Measurements from ENCODE around the gene ZNF749. TPM values are rescaled to one million over a fixed set of nuclear protein-coding genes. Genes with fewer than 3 reads are reported as not detected.

ZNF749 gene
- 6.8 and 7.0 TPM in 2 replicates for total RNA-seq

GRCh38 chr19:57435062-57435978 is at the start of gene ZNF749:
Gene ZNF749, plus strand, starts transcription at chr19:57435325. Its CDS starts 254 bp downstream, at chr19:57435579.

GRCh38 chr19:57389730-57390598 is 45.2 kb upstream of the ZNF749 start, which contains the start of gene ZNF548:
Gene ZNF548, plus strand, starts transcription at chr19:57389854. Its CDS starts 246 bp downstream, at chr19:57390100.

GRCh38 chr19:57410877-57411671 is 24.1 kb upstream of the ZNF749 start, which contains the start of gene ZNF17:
Gene ZNF17, plus strand, starts transcription at chr19:57411161. Its CDS starts 2,455 bp downstream, at chr19:57413616.

GRCh38 chr19:57477191-57478008 is 42.3 kb downstream of the ZNF749 start, which contains the start of gene ZNF772:
Gene ZNF772, minus strand, starts transcription at chr19:57477566. Its CDS starts 257 bp downstream, at chr19:57477309.

GRCh38 chr19:57487477-57488298 is 52.6 kb downstream of the ZNF749 start, which contains the start of gene ZNF419:
Gene ZNF419, plus strand, starts transcription at chr19:57487750. Its CDS starts 201 bp downstream, at chr19:57487951.

Small RNA genes within 50 kb of the gene (small RNA-seq; reads per million reads assigned to genes)
- gene VN1R107P, result not detected

Other genes with a start within 250 kb of the ZNF749 start
- gene ZNF264, start 243.8 kb upstream of the ZNF749 start, total RNA-seq, result 19.9 and 29.1 TPM in 2 replicates
- gene AURKC, start 204.3 kb upstream of the ZNF749 start, total RNA-seq, result 0.26 and 0.32 TPM in 2 replicates
- gene ZNF805, start 194.7 kb upstream of the ZNF749 start, total RNA-seq, result 24.6 and 26.7 TPM in 2 replicates
- 69.6 and 86.0 TPM in 2 replicates for gene ZNF460, start 154.8 kb upstream of the ZNF749 start, total RNA-seq
- 8.6 and 12.4 TPM in 2 replicates for gene ZNF543, start 114.9 kb upstream of the ZNF749 start, total RNA-seq
- gene ZNF304, start 84.1 kb upstream of the ZNF749 start, total RNA-seq, result 9.1 and 12.9 TPM in 2 replicates
- gene TRAPPC2B, start 71.8 kb upstream of the ZNF749 start, total RNA-seq, result 8.0 and 12.9 TPM in 2 replicates
- 3.5 and 4.6 TPM in 2 replicates for gene ZNF547, start 71.8 kb upstream of the ZNF749 start, total RNA-seq
- gene ZNF548, start 45.5 kb upstream of the ZNF749 start, total RNA-seq, result 20.9 and 23.2 TPM in 2 replicates
- 13.5 and 15.5 TPM in 2 replicates for gene ZNF17, start 24.2 kb upstream of the ZNF749 start, total RNA-seq
- 1.0 and 1.4 TPM in 2 replicates for gene VN1R1, start 21.8 kb downstream of the ZNF749 start, total RNA-seq
- 18.8 and 21.6 TPM in 2 replicates for gene ZNF772, start 42.2 kb downstream of the ZNF749 start, total RNA-seq
- 12.9 and 18.1 TPM in 2 replicates for gene ZNF419, start 52.4 kb downstream of the ZNF749 start, total RNA-seq
- 16.7 and 20.9 TPM in 2 replicates for gene ZNF773, start 64.6 kb downstream of the ZNF749 start, total RNA-seq
- gene ZNF549, start 92.0 kb downstream of the ZNF749 start, total RNA-seq, result 6.4 and 7.8 TPM in 2 replicates
- gene ZNF550, start 124.5 kb downstream of the ZNF749 start, total RNA-seq, result 5.7 and 6.9 TPM in 2 replicates
- 6.4 and 7.7 TPM in 2 replicates for gene ZNF416, start 143.6 kb downstream of the ZNF749 start, total RNA-seq
- gene ZIK1, start 148.8 kb downstream of the ZNF749 start, total RNA-seq, result 5.0 and 7.5 TPM in 2 replicates
- gene ZNF530, start 164.6 kb downstream of the ZNF749 start, total RNA-seq, result 3.8 and 3.9 TPM in 2 replicates
- 22.0 and 27.9 TPM in 2 replicates for gene ZNF134, start 178.9 kb downstream of the ZNF749 start, total RNA-seq
- gene ZNF211, start 197.8 kb downstream of the ZNF749 start, total RNA-seq, result 8.4 and 11.0 TPM in 2 replicates
- not detected in 2 replicates for gene ZSCAN4, start 233.6 kb downstream of the ZNF749 start, total RNA-seq
- 8.0 and 9.6 TPM in 2 replicates for gene ZNF551, start 246.7 kb downstream of the ZNF749 start, total RNA-seq